ENCODE results near the gene PCLAF.
A peak's percentile ranks its signal among the peaks of the same experiment; 100 is the strongest.
"Not testable (repeated sequence)": the region's sequence is repeated elsewhere in the genome, so short reads cannot be mapped to it uniquely, and the experiment has no call there.

Gene PCLAF

GRCh38 chr15:64381000-64381751 lies at the start of gene PCLAF:
TSS of gene PCLAF (minus strand) at chr15:64381441. CDS start at chr15:64381371, 70 bp downstream.
- DNase-seq (ENCODE audit: low read depth in 3 of 3) = peak; percentile 91 to 94 (median 93)

GRCh38 chr15:64430000-64430735 lies 48.9 kb upstream of the PCLAF start:
- DNase-seq (ENCODE audit: low read depth in 3 of 3) = no peak

- DNase-seq (ENCODE audit: low read depth in 3 of 3) = peak in 1 of 3 donors; percentile 15
These were observed 48.2 kb upstream of the PCLAF start for GRCh38 chr15:64429448-64429847.

- DNase-seq (ENCODE audit: low read depth in 3 of 3) = no peak
These were observed 45.7 kb upstream of the PCLAF start for GRCh38 chr15:64426845-64427465.

GRCh38 chr15:64425221-64425620 lies 44.0 kb upstream of the PCLAF start:
- no peak for DNase-seq (ENCODE audit: low read depth in 3 of 3)

GRCh38 chr15:64423970-64424369 lies 42.7 kb upstream of the PCLAF start:
- DNase-seq (ENCODE audit: low read depth in 3 of 3) = no peak

- DNase-seq (ENCODE audit: low read depth in 3 of 3) = no peak
These were observed 41.5 kb upstream of the PCLAF start for GRCh38 chr15:64422697-64423096.

GRCh38 chr15:64412216-64412615 lies 31.0 kb upstream of the PCLAF start:
- DNase-seq (ENCODE audit: low read depth in 3 of 3) = no peak

- no peak for DNase-seq (ENCODE audit: low read depth in 3 of 3)
These were observed 19.3 kb upstream of the PCLAF start for GRCh38 chr15:64400583-64400982.

GRCh38 chr15:64398575-64398974 lies 17.3 kb upstream of the PCLAF start:
- no peak for DNase-seq (ENCODE audit: low read depth in 3 of 3)

- DNase-seq (ENCODE audit: low read depth in 3 of 3) = no peak
These were observed 15.5 kb upstream of the PCLAF start for GRCh38 chr15:64396789-64397188.

- not testable (repeated sequence) for DNase-seq (ENCODE audit: low read depth in 3 of 3)
These were observed 11.2 kb upstream of the PCLAF start for GRCh38 chr15:64392471-64392870.

- DNase-seq (ENCODE audit: low read depth in 3 of 3) = no peak
These were observed 7.8 kb upstream of the PCLAF start for GRCh38 chr15:64389036-64389435.

- peak; percentile 88 to 96 (median 92) for DNase-seq (ENCODE audit: low read depth in 3 of 3)
These were observed 6.4 kb upstream of the PCLAF start, which contains the start of gene TRIP4 for GRCh38 chr15:64387562-64388168. TSS of gene TRIP4 (plus strand) at chr15:64387836. CDS start at chr15:64387864, 28 bp downstream.

- no peak for DNase-seq (ENCODE audit: low read depth in 3 of 3)
These were observed 5.0 kb upstream of the PCLAF start for GRCh38 chr15:64386291-64386690.

GRCh38 chr15:64383760-64384159 lies 2.5 kb upstream of the PCLAF start:
- no peak for DNase-seq (ENCODE audit: low read depth in 3 of 3)

- DNase-seq (ENCODE audit: low read depth in 3 of 3) = not testable (repeated sequence)
These were observed 941 bp downstream of the PCLAF start for GRCh38 chr15:64380130-64380870.

- DNase-seq (ENCODE audit: low read depth in 3 of 3) = no peak
These were observed 1.9 kb downstream of the PCLAF start for GRCh38 chr15:64379216-64379960.

- DNase-seq (ENCODE audit: low read depth in 3 of 3) = no peak
These were observed 7.9 kb downstream of the PCLAF start for GRCh38 chr15:64373360-64373759.

GRCh38 chr15:64371383-64371782 lies 9.9 kb downstream of the PCLAF start:
- not testable (repeated sequence) for DNase-seq (ENCODE audit: low read depth in 3 of 3)
